Coronary artery (tissue), 2 donors: ENCODE data around the gene PDCD10.

ENCODE experiments used
- DNase-seq: peaks from one replicate; pipeline ENCODE4 v3.0.0-alpha.2; 2017; ENCODE audit warnings: low spot score
- H3K27ac ChIP-seq, 2 donors: fragments of 200-600 bp; sonication (generic); one replicate each; pipeline ENCODE4 v1.5.1; 2016 to 2019
- H3K4me3 ChIP-seq: fragments of 200-600 bp; sonication (generic); 2 replicates; pipeline ENCODE4 v1.5.1; 2016; ENCODE audit warnings: mild to moderate bottlenecking, moderate library complexity
- CTCF ChIP-seq: fragments of 200-600 bp; sonication (generic); IDR thresholded peaks from one replicate; pipeline ENCODE4 v1.5.1; 2019; ENCODE audit warnings: antibody characterized with exemption

Gene PDCD10

GRCh38 chr3:167691366-167691765 lies 43.3 kb downstream of the PDCD10 start:
- DNase-seq, result no peak
- H3K27ac ChIP-seq, result no peak overlapping the region
- no peak for TF ChIP-seq CTCF
- no peak overlapping the region for H3K4me3 ChIP-seq

- Histone ChIP-seq H3K27ac (no peak overlapping the region), H3K4me3 (no peak overlapping the region)
- peak; percentile 62 for TF ChIP-seq CTCF
- DNase-seq, result no peak
Observed at GRCh38 chr3:167684388-167684993, 50.2 kb downstream of the PDCD10 start.

GRCh38 chr3:167679526-167679925 lies 55.2 kb downstream of the PDCD10 start:
- no peak overlapping the region for H3K27ac ChIP-seq
- no peak overlapping the region for H3K4me3 ChIP-seq
- no peak for TF ChIP-seq CTCF
- DNase-seq, result no peak

- Histone ChIP-seq H3K4me3 (no peak overlapping the region), H3K27ac (no peak overlapping the region)
- no peak for DNase-seq
- no peak for TF ChIP-seq CTCF
Observed at GRCh38 chr3:167675848-167676247, 58.8 kb downstream of the PDCD10 start.

GRCh38 chr3:167673221-167673620 lies 61.5 kb downstream of the PDCD10 start:
- H3K27ac ChIP-seq, result no peak overlapping the region
- DNase-seq, result no peak
- H3K4me3 ChIP-seq, result no peak overlapping the region
- TF ChIP-seq CTCF, result no peak

GRCh38 chr3:167671878-167672427 lies 62.7 kb downstream of the PDCD10 start:
- DNase-seq, result no peak
- no peak for TF ChIP-seq CTCF
- H3K4me3 ChIP-seq, result no peak overlapping the region
- no peak overlapping the region for H3K27ac ChIP-seq

GRCh38 chr3:167669699-167670098 lies 65.0 kb downstream of the PDCD10 start:
- Histone ChIP-seq H3K27ac (no peak overlapping the region), H3K4me3 (no peak overlapping the region)
- DNase-seq, result no peak
- no peak for TF ChIP-seq CTCF
